ENCODE measurements around the gene RORB.

The RORB gene

GRCh38 chr9:74719306-74719705 is 222.2 kb downstream of the RORB start:
- no peak for DNase-seq
- ATAC-seq: no peak

- DNase-seq (no peak), ATAC-seq (no peak)
Observed at GRCh38 chr9:74721696-74722660, 224.8 kb downstream of the RORB start.

- DNase-seq: no peak
- no peak for ATAC-seq
Observed at GRCh38 chr9:74724317-74724716, 227.2 kb downstream of the RORB start.

GRCh38 chr9:74726581-74726980 is 229.4 kb downstream of the RORB start:
- DNase-seq: no peak
- ATAC-seq: no peak

- ATAC-seq (no peak), DNase-seq (no peak)
Observed at GRCh38 chr9:74728176-74728575, 231.0 kb downstream of the RORB start.

DNA sequence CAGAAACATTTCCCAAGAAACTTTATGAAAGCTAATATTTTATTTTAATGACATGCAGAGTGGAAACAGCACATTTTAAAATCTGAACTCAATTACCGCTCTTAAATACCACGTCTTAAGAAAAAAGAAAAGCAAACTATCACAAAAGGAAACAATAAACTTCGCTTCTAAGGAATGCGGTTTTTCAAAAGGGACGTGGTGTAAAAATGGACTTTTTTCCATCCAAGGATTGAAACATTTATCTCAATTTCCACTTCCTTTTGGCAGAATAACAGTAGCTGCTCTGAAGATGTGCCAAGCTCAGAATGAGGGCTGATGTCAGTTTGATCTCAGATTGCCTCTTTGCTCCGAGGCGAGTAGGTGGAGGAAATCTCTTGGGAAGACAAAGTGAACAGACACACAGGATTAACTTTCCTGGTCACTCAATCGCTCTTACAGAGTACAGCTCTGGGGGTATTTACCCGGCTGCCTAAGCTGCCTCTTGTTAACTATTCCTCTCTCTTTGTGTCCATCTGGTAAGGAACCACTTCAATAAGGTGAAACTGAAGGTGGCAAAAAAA is 232.1 kb downstream of the RORB start:
- ATAC-seq: no peak

DNA sequence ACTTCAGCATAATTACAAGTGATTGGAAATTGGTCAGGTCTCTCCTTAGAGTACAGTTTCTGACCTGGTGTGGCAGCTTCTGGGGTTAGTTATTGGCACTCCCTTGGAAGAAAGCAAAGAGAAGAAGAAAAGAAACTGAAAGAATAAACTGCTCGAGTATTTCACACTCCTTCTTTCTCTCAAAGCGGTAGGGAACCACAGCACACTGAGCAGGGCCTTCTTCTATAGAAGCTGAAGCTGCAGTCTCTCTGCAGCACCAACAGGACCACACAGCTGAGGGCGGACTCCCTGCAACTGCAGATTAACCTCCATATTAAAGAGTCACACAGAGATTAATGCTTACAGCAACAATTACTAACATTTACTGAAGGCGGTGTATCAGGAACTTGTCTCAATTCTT is 238.6 kb downstream of the RORB start:
- ATAC-seq (no peak), DNase-seq (no peak)

More for the DNA sequence above, 232.1 kb downstream of the RORB start:
- DNase-seq: no peak

DNA sequence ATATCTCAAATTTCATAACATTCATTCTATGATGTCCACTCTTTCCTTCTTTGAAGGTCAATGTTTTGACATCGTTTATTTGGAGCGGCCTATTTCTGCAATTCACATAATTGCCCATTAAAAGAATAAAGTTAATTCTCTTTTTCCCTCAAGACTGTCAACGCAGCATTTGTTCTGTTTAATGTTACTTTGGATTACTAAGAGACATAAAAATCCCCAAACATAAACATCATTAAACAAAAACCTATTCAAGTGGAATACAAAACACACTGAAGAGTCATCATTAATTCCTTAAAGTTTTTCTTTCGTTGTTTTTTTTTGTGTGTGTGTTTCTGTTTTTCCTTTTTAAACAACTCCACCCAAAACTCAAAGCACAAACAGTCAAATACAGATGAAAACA is 239.5 kb downstream of the RORB start:
- DNase-seq (no peak), ATAC-seq (no peak)

GRCh38 chr9:74742191-74742790 is 245.2 kb downstream of the RORB start:
- ATAC-seq: no peak
- no peak for DNase-seq

Measured in stimulated activated naive CD8-positive, alpha-beta T cell treated with anti-CD3 and anti-CD28 coated beads, Interleukin-15, Interleukin-2, amounts not matched to agents 100 U/mL and 50 U/mL, for 24 hours (primary cell).